Type B pancreatic cell (in vitro differentiated cells): ENCODE measurements around the gene A2M. TPM values are rescaled to one million over a fixed set of nuclear protein-coding genes. Genes with fewer than 3 reads are reported as not detected.
A peak's percentile ranks its signal among the peaks of the same experiment; 100 is the strongest.

Experiments
- DNase-seq: peaks from one replicate; pipeline ENCODE4 v3.0.0; 2021; ENCODE audit warnings: mixed read lengths; ENCODE audit not compliant: unreplicated experiment; ENCODE audit errors: extremely low spot score
- H3K27ac Mint-ChIP-seq: 2 replicates; pipeline ENCODE4 v1.8.0; 2021; ENCODE audit warnings: mild to moderate bottlenecking, mixed read lengths
- H3K27me3 Mint-ChIP-seq: 2 replicates; pipeline ENCODE4 v1.8.0; 2021; ENCODE audit warnings: mixed read lengths
- H3K36me3 Mint-ChIP-seq: 2 replicates; pipeline ENCODE4 v1.8.0; 2021; ENCODE audit warnings: mixed read lengths
- H3K4me1 Mint-ChIP-seq: one replicate; pipeline ENCODE4 v1.8.0; 2021; ENCODE audit warnings: mixed read lengths; ENCODE audit not compliant: unreplicated experiment
- H3K4me3 Mint-ChIP-seq: 2 replicates; pipeline ENCODE4 v1.8.0; 2021; ENCODE audit warnings: mild to moderate bottlenecking, mixed read lengths
- H3K9me3 Mint-ChIP-seq: 2 replicates; pipeline ENCODE4 v1.8.0; 2021; ENCODE audit warnings: mixed read lengths
- CTCF ChIP-seq: fragments of 200-600 bp; sonication (generic); conservative IDR thresholded peaks from 2 replicates; pipeline ENCODE4 v1.5.0; 2021; ENCODE audit warnings: antibody characterized with exemption, mild to moderate bottlenecking
- total RNA-seq: library from RNA; stranded (reverse); gene quantifications from 2 replicates; pipeline ENCODE4 v1.2.1, GENCODE V29; 2021; ENCODE audit warnings: low replicate concordance

Gene A2M
- total RNA-seq, 1 donor from 2014 or later = 84.9 TPM

- Mint-ChIP-seq H3K9me3 (peaks cover 6% of the 10 kb centered on the region), H3K27me3 (peaks cover 3% of the 10 kb centered on the region), H3K36me3 (peaks cover 7% of the 10 kb centered on the region), H3K4me3 (no peak overlapping the region), H3K27ac (peak overlapping the region; percentile 17), H3K4me1 (peaks cover 4% of the 10 kb centered on the region)
- no peak for TF ChIP-seq CTCF
- no peak for DNase-seq
Measured at GRCh38 chr12:9032202-9032964, 83.3 kb downstream of the A2M start.

GRCh38 chr12:9030776-9031175, 84.9 kb downstream of the A2M start:
- H3K27ac Mint-ChIP-seq = no peak overlapping the region
- peaks cover 3% of the 10 kb centered on the region for H3K27me3 Mint-ChIP-seq
- DNase-seq = no peak
- H3K9me3 Mint-ChIP-seq = peaks cover 6% of the 10 kb centered on the region
- H3K4me3 Mint-ChIP-seq = no peak overlapping the region
- TF ChIP-seq CTCF = no peak
- H3K36me3 Mint-ChIP-seq = peaks cover 7% of the 10 kb centered on the region
- peaks cover 4% of the 10 kb centered on the region for H3K4me1 Mint-ChIP-seq

- peaks cover 4% of the 10 kb centered on the region for H3K36me3 Mint-ChIP-seq
Measured at GRCh38 chr12:9027161-9028059, 88.3 kb downstream of the A2M start.

GRCh38 chr12:9024512-9024911, 91.2 kb downstream of the A2M start:
- DNase-seq = no peak
- Mint-ChIP-seq H3K4me1 (no peaks in the 10 kb centered on the region), H3K36me3 (peaks cover 7% of the 10 kb centered on the region), H3K9me3 (no peaks in the 10 kb centered on the region), H3K27me3 (no peaks in the 10 kb centered on the region), H3K4me3 (no peak overlapping the region), H3K27ac (no peak overlapping the region)
- TF ChIP-seq CTCF = no peak

More at GRCh38 chr12:9027161-9028059, 88.3 kb downstream of the A2M start:
- Mint-ChIP-seq H3K27me3 (no peaks in the 10 kb centered on the region), H3K27ac (no peak overlapping the region), H3K4me3 (no peak overlapping the region), H3K9me3 (no peaks in the 10 kb centered on the region), H3K4me1 (peaks cover 4% of the 10 kb centered on the region)
- DNase-seq = no peak
- no peak for TF ChIP-seq CTCF

- no peak overlapping the region for H3K4me3 Mint-ChIP-seq
- H3K27ac Mint-ChIP-seq = no peak overlapping the region
- H3K4me1 Mint-ChIP-seq = no peaks in the 10 kb centered on the region
- H3K9me3 Mint-ChIP-seq = no peaks in the 10 kb centered on the region
- DNase-seq = no peak
- no peaks in the 10 kb centered on the region for H3K27me3 Mint-ChIP-seq
- no peak for TF ChIP-seq CTCF
- H3K36me3 Mint-ChIP-seq = peaks cover 4% of the 10 kb centered on the region
Measured at GRCh38 chr12:9022592-9022991, 93.1 kb downstream of the A2M start.

Other genes with a start within 250 kb of the A2M start
- 80.8 and 107 TPM in 2 replicates for gene PHC1, start 201.4 kb downstream of the A2M start, total RNA-seq
- gene M6PR, start 166.3 kb downstream of the A2M start, total RNA-seq = 129 and 264 TPM in 2 replicates
- 1.6 and 4.4 TPM in 2 replicates for gene KLRG1, start 126.4 kb downstream of the A2M start, total RNA-seq
- 0.07 and 0.12 TPM in 2 replicates for gene PZP, start 92.5 kb upstream of the A2M start, total RNA-seq